K562 (cell line): ENCODE results near the gene CEP95. TPM values are rescaled to one million over a fixed set of nuclear protein-coding genes. Genes with fewer than 3 reads are reported as not detected.
A peak's percentile ranks its signal among the peaks of the same experiment; 100 is the strongest.

Experiments
- ARHGAP35 ChIP-seq: fragments of 450-650 bp; IDR thresholded peaks from 2 replicates; pipeline ENCODE4 v1.6.1; 2018; ENCODE audit not compliant: partially characterized antibody
- ARID4B ChIP-seq: sonication (generic); formaldehyde crosslinking; IDR thresholded peaks from 2 replicates; pipeline ENCODE4 v1.8.0; 2022; ENCODE audit warnings: mild to moderate bottlenecking, missing genetic modification reagents
- ARNT ChIP-seq, 2 experiments: fragments of 450-650 bp; IDR thresholded peaks; 2 replicates each; pipeline ENCODE4 v1.6.1; 2016; ENCODE audit warnings: mild to moderate bottlenecking in 1 of 2
- C11orf30 ChIP-seq: fragments of 450-650 bp; IDR thresholded peaks from 2 replicates; pipeline ENCODE4 v1.6.1; 2016; ENCODE audit warnings: low read depth, mild to moderate bottlenecking
- COPS2 ChIP-seq: fragments of 450-650 bp; conservative IDR thresholded peaks from 2 replicates; pipeline ENCODE4 v1.6.1; 2016; ENCODE audit warnings: mild to moderate bottlenecking, moderate library complexity
- HCFC1 ChIP-seq: IDR thresholded peaks from 2 replicates; pipeline ENCODE4 v1.6.1; 2012; ENCODE audit warnings: low read depth, low read length, improper control_type of control experiment
- HMGN3 ChIP-seq: IDR thresholded peaks from 2 replicates; pipeline ENCODE4 v1.6.1; 2011; ENCODE audit warnings: borderline replicate concordance, low read depth, mild to moderate bottlenecking, mixed read lengths, low read length; ENCODE audit not compliant: insufficient read length; ENCODE audit errors: extremely low read depth
- MCM2 ChIP-seq: fragments of 450-650 bp; IDR thresholded peaks from 2 replicates; pipeline ENCODE4 v1.6.1; 2017; ENCODE audit warnings: low read depth, mild to moderate bottlenecking
- POU5F1 ChIP-seq: fragments of 150-350 bp; IDR thresholded peaks from 2 replicates; pipeline ENCODE4 v1.6.1; 2014; ENCODE audit warnings: borderline replicate concordance, low read length, low read depth, mild to moderate bottlenecking; ENCODE audit not compliant: partially characterized antibody
- PURB ChIP-seq: sonication (generic); formaldehyde crosslinking; IDR thresholded peaks from 2 replicates; pipeline ENCODE4 v1.9.0; 2021; ENCODE audit warnings: low read depth, mild to moderate bottlenecking, missing genetic modification reagents
- ZBTB7A ChIP-seq: IDR thresholded peaks from 2 replicates; pipeline ENCODE4 v1.6.1; 2011; ENCODE audit warnings: low read depth, mild to moderate bottlenecking, low read length, moderate library complexity, borderline replicate concordance; ENCODE audit not compliant: control insufficient read depth
- ZNF445 ChIP-seq: fragments of 250-450 bp; sonication (Bioruptor Pico); IDR thresholded peaks from 2 replicates; pipeline ENCODE4 v1.4.0; 2020; ENCODE audit warnings: low read depth, mild to moderate bottlenecking, moderate library complexity
- ZNF76 ChIP-seq: fragments of 250-450 bp; sonication (Bioruptor Pico); IDR thresholded peaks from 2 replicates; pipeline ENCODE4 v1.4.0; 2020; ENCODE audit warnings: mild to moderate bottlenecking, moderate library complexity, borderline replicate concordance
- ZNF780A ChIP-seq: fragments of 250-450 bp; sonication (Bioruptor Pico); IDR thresholded peaks from 2 replicates; pipeline ENCODE4 v1.5.0; 2021; ENCODE audit warnings: mild to moderate bottlenecking
- ZZZ3 ChIP-seq: fragments of 450-650 bp; IDR thresholded peaks from 2 replicates; pipeline ENCODE4 v1.6.1; 2016; ENCODE audit warnings: antibody characterized with exemption, mild to moderate bottlenecking, moderate library complexity
- polyA plus RNA-seq, 8 experiments: library from polyadenylated mRNA; depleted of rRNA in 4 of 8; stranded (reverse) in 5 of 8; unstranded in 3 of 8; fragments of >200 nt; fragmentation: Nextera tagmentation in 2 of 8; fragmentation: Illumina TruSeq in 1 of 8; extraction: Ambion mirVana in 2 of 8; extraction: Trizol in 1 of 8; gene quantifications; 2 replicates each; pipeline versions ENCODE4 v1.2.1 to v1.2.3, GENCODE V29; 2011 to 2014; ENCODE audit warnings: inconsistent platforms in 1 of 8, missing spikeins in 1 of 8
- total RNA-seq, 7 experiments: library from RNA; depleted of rRNA in 6 of 7; stranded (reverse); fragments of >200 nt in 6 of 7; fragmentation: Illumina TruSeq in 2 of 7; extraction: Trizol in 2 of 7; gene quantifications; 2 replicates each; pipeline versions ENCODE4 v1.2.1 to v1.2.3, GENCODE V29; 2011 to 2021; ENCODE audit warnings: low replicate concordance in 1 of 7
- TF ChIP-seq, protein P1 (sequence below): fragments of 450-650 bp; formaldehyde crosslinking; IDR thresholded peaks from 2 replicates; pipeline ENCODE4 v1.4.0; 2022; ENCODE audit warnings: mild to moderate bottlenecking, moderate library complexity
- TF ChIP-seq, protein P2 (sequence below): fragments of 250-450 bp; sonication (Bioruptor Pico); IDR thresholded peaks from 2 replicates; pipeline ENCODE4 v1.8.0; 2021; ENCODE audit warnings: moderate library complexity, mild to moderate bottlenecking, inconsistent platforms
- TF ChIP-seq, protein P3 (sequence below): fragments of 250-450 bp; sonication (Bioruptor Pico); IDR thresholded peaks from 2 replicates; pipeline ENCODE4 v1.4.0; 2020

Gene CEP95
- total and polyA plus RNA-seq, 9 of the 15 experiments (the other 6 are each of a cell fraction or from before 2014, with no cell fraction given) = 26.7 to 80.7 (median 56.9) TPM

DNA sequence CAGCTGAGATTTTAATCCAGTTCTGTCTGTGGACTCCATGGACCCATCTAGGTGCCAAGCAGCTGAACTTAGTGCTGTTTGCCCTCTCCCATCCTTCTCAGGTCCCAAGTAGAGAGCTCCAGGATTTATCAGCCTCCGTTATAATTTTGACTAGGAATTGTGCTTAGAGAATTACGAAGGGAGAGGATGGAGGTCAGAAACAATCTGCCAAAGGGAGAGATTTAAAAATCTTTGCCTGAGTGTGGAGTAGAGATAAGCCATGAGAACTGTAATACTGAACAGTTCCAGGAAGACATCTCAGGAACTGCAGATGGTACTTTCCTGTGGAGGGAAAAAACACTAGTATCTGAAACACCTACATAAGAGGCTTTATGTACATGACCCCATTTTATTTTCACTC, 27.0 kb downstream of the CEP95 start (continued):
- TF ChIP-seq, protein P1, sequence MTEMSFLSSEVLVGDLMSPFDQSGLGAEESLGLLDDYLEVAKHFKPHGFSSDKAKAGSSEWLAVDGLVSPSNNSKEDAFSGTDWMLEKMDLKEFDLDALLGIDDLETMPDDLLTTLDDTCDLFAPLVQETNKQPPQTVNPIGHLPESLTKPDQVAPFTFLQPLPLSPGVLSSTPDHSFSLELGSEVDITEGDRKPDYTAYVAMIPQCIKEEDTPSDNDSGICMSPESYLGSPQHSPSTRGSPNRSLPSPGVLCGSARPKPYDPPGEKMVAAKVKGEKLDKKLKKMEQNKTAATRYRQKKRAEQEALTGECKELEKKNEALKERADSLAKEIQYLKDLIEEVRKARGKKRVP (CRISPR knock-in tag) = no peak
- no peak for TF ChIP-seq PURB (CRISPR knock-in tag)
- TF ChIP-seq HMGN3 = peak; percentile 17
- TF ChIP-seq, protein P2, sequence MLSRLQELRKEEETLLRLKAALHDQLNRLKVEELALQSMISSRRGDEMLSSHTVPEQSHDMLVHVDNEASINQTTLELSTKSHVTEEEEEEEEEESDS (CRISPR knock-in tag) = no peak
- TF ChIP-seq ZZZ3 = 0 out of 2 replicates have a peak, but pooled peaks have one; percentile 52
- no peak for TF ChIP-seq ZNF76 (CRISPR knock-in tag)
- 0 out of 4 replicates have a peak, but pooled peaks of 1 of the 2 experiments have one; percentile 28 for TF ChIP-seq ARNT (IDR thresholded peaks at IDR 0.05)
- no peak for TF ChIP-seq C11orf30
- no peak for TF ChIP-seq POU5F1
- no peak for TF ChIP-seq COPS2
- no peak for TF ChIP-seq ZNF445 (CRISPR knock-in tag)
- TF ChIP-seq HCFC1 = no peak
- TF ChIP-seq ARID4B (CRISPR knock-in tag) = no peak
- no peak for TF ChIP-seq ARHGAP35
- no peak for TF ChIP-seq MCM2
- TF ChIP-seq, protein P3, sequence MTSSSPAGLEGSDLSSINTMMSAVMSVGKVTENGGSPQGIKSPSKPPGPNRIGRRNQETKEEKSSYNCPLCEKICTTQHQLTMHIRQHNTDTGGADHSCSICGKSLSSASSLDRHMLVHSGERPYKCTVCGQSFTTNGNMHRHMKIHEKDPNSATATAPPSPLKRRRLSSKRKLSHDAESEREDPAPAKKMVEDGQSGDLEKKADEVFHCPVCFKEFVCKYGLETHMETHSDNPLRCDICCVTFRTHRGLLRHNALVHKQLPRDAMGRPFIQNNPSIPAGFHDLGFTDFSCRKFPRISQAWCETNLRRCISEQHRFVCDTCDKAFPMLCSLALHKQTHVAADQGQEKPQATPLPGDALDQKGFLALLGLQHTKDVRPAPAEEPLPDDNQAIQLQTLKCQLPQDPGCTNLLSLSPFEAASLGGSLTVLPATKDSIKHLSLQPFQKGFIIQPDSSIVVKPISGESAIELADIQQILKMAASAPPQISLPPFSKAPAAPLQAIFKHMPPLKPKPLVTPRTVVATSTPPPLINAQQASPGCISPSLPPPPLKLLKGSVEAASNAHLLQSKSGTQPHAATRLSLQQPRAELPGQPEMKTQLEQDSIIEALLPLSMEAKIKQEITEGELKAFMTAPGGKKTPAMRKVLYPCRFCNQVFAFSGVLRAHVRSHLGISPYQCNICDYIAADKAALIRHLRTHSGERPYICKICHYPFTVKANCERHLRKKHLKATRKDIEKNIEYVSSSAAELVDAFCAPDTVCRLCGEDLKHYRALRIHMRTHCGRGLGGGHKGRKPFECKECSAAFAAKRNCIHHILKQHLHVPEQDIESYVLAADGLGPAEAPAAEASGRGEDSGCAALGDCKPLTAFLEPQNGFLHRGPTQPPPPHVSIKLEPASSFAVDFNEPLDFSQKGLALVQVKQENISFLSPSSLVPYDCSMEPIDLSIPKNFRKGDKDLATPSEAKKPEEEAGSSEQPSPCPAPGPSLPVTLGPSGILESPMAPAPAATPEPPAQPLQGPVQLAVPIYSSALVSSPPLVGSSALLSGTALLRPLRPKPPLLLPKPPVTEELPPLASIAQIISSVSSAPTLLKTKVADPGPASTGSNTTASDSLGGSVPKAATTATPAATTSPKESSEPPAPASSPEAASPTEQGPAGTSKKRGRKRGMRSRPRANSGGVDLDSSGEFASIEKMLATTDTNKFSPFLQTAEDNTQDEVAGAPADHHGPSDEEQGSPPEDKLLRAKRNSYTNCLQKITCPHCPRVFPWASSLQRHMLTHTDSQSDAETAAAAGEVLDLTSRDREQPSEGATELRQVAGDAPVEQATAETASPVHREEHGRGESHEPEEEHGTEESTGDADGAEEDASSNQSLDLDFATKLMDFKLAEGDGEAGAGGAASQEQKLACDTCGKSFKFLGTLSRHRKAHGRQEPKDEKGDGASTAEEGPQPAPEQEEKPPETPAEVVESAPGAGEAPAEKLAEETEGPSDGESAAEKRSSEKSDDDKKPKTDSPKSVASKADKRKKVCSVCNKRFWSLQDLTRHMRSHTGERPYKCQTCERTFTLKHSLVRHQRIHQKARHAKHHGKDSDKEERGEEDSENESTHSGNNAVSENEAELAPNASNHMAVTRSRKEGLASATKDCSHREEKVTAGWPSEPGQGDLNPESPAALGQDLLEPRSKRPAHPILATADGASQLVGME = no peak
- no peak for TF ChIP-seq ZNF780A (CRISPR knock-in tag)
- no peak for TF ChIP-seq ZBTB7A
